Measurements from ENCODE around the gene CPD.
"Not testable (repeated sequence)": the region's sequence is repeated elsewhere in the genome, so short reads cannot be mapped to it uniquely, and the experiment has no call there.

CPD gene

GRCh38 chr17:30378825-30379302, at the start of gene CPD:
Gene CPD (plus strand): TSS chr17:30378927. CDS start chr17:30378981, 54 bp downstream.
- DNase-seq, result peak; percentile 71 to 99 (median 94)

- DNase-seq, result no peak
Measured at GRCh38 chr17:30332057-30332542, 46.6 kb upstream of the CPD start.

GRCh38 chr17:30333503-30334360, 45.0 kb upstream of the CPD start, which contains the start of gene TMIGD1:
Gene TMIGD1 (minus strand): TSS chr17:30334057. CDS start chr17:30332133, 1,924 bp downstream.
- DNase-seq, result no peak

- DNase-seq, result no peak
Measured at GRCh38 chr17:30334421-30334820, 44.3 kb upstream of the CPD start.

GRCh38 chr17:30336369-30337171, 42.2 kb upstream of the CPD start:
- DNase-seq, result no peak

- no peak for DNase-seq
Measured at GRCh38 chr17:30337393-30337999, 41.2 kb upstream of the CPD start.

GRCh38 chr17:30339086-30339485, 39.6 kb upstream of the CPD start:
- no peak for DNase-seq

- DNase-seq, result no peak
Measured at GRCh38 chr17:30340801-30341356, 37.8 kb upstream of the CPD start.

GRCh38 chr17:30341703-30342249, 37.0 kb upstream of the CPD start:
- DNase-seq, result no peak

GRCh38 chr17:30343244-30343643, 35.5 kb upstream of the CPD start:
- not testable (repeated sequence) for DNase-seq

GRCh38 chr17:30343796-30344195, 34.9 kb upstream of the CPD start:
- DNase-seq, result no peak

GRCh38 chr17:30344283-30345088, 34.2 kb upstream of the CPD start:
- peak in 35 of 51 donors; percentile 4 to 79 (median 41) for DNase-seq

- no peak for DNase-seq
Measured at GRCh38 chr17:30345089-30345433, 33.7 kb upstream of the CPD start.

- no peak for DNase-seq
Measured at GRCh38 chr17:30345527-30346075, 33.1 kb upstream of the CPD start.

GRCh38 chr17:30346221-30346795, 32.4 kb upstream of the CPD start:
- no peak for DNase-seq

- no peak for DNase-seq
Measured at GRCh38 chr17:30347488-30347887, 31.2 kb upstream of the CPD start.

- DNase-seq, result no peak
Measured at GRCh38 chr17:30349252-30349651, 29.5 kb upstream of the CPD start.

GRCh38 chr17:30351263-30351662, 27.5 kb upstream of the CPD start:
- DNase-seq, result not testable (repeated sequence)

- no peak for DNase-seq
Measured at GRCh38 chr17:30351735-30352134, 27.0 kb upstream of the CPD start.
